ENCODE measurements around the gene UBE2V1. TPM values are rescaled to one million over a fixed set of nuclear protein-coding genes. Genes with fewer than 3 reads are reported as not detected.

UBE2V1 gene
- polyA plus RNA-seq, 1 of the 3 experiments (the other 2 are of a cell fraction) = 99.7 TPM

DNA sequence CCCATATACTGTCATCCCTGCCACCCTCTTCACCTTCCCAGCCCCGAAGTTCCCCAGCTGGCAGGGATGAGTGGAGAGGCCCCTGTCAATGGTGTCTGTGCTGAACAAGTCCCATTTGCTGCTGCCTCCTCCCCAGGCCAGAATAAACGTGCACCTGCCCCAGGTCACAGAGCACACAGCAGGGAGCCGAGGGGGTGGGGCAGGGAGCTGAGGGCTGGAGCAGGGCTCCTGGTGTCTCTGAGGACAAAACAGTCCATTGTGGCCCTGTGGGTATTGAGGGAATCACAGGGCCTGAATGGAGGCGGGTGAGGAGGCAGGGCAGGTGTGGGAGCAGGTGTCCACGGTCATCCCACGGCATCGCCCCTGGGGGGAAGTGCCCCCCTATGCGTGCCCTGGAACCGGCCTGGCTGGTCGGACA, 74.4 kb downstream of the UBE2V1 start (continued):
- TF ChIP-seq YY1 (IDR thresholded peaks at IDR 0.05; ENCODE audit: low read depth) = no peak

DNA sequence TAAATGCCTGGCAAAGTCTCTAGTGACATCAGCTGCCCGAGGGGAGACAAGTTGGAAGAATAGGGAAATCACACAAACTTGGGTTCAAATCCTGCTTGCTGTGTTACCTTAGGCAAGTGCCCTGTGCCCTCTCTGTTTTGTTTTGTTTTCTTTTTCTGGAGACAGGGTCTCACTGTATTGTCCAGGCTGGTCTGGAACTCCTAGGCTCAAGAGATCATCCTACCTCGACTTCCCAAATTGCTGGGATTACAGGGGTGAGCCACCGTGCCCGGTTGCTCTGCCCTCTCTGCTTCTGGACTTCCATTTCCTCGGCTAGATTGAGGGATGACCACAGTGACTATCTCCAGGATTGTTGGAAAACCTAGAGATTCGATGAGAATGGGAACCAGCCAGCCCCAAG, 74.8 kb downstream of the UBE2V1 start:
- TF ChIP-seq RXRA (IDR thresholded peaks at IDR 0.05; ENCODE audit: borderline replicate concordance, low read depth) = no peak
- H4K20me1 ChIP-seq (ENCODE audit: insufficient read depth) = no peaks in the 10 kb centered on the region
- H3K36me3 ChIP-seq (replicated peaks in 1 of 2; ENCODE audit: control insufficient read depth in 1 of 2, insufficient read depth in 2 of 2, low read length in 1 of 2) = no peaks in the 10 kb centered on the region
- peaks cover 20% of the 10 kb centered on the region for H3F3A ChIP-seq (replicated peaks; ENCODE audit: insufficient read depth)
- no peaks in the 10 kb centered on the region for H3K9me2 ChIP-seq
- H3K27ac ChIP-seq (ENCODE audit: low read depth in 2 of 2, low read length in 1 of 2) = no peak overlapping the region
- no peak overlapping the region for H2AFZ ChIP-seq (ENCODE audit: low read depth)
- no peaks in the 10 kb centered on the region for H3K9me3 ChIP-seq
- no peak overlapping the region for H3K9ac ChIP-seq
- no peaks in the 10 kb centered on the region for H3K79me2 ChIP-seq (ENCODE audit: insufficient read depth)
- ChIA-PET CTCF (interaction anchor here (1.5 to 5.1 kb wide), 3 partner anchors 22 to 57 kb away, joined by 3 to 42 read pairs (median 26); partner anchors contain the start of gene SNAI1), POLR2A (no interaction called here)
- no peak for DNase-seq
- H3K27me3 ChIP-seq (ENCODE audit: insufficient read depth) = no peaks in the 10 kb centered on the region
- peaks cover 20 to 21% of the 10 kb centered on the region in 2 experiments; a peak in 3 of 4 replicates for H3K4me1 ChIP-seq (ENCODE audit: control insufficient read depth in 1 of 2, insufficient read depth in 2 of 2, low read depth in 1 of 2, low read length in 1 of 2)
- 90% methylated on average over 6 of the region's 6 CpGs for WGBS (ENCODE audit: low lambda C conversion rate)
- H3K4me3 ChIP-seq (ENCODE audit: low read depth in 2 of 2, low read length in 1 of 2) = no peak overlapping the region
- no peak overlapping the region for H3K4me2 ChIP-seq

DNA sequence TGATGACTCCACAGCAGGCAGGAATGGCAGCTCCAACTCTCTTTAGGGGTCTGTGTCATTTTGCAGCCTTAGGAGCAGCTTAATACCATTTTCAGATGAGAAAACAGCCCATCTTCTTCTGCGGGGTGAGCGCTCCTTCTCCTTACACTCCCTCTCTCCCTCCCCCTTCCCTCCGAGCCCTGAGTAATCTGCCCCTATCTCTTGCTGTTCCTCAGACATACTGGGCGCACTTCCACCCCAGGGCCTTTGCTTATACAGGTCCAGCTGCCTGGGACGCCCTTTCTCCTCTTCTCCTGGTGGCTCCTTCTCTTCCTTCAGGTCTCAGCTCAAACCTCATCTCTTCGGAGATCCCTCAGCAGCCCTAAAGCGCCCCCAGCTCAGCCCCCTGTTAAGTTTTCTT, 75.4 kb downstream of the UBE2V1 start:
- POLR2A ChIA-PET = no interaction called here
- Histone ChIP-seq H3K4me3 (ENCODE audit: low read depth in 2 of 2, low read length in 1 of 2) (no peak overlapping the region), H4K20me1 (ENCODE audit: insufficient read depth) (no peaks in the 10 kb centered on the region)

DNA sequence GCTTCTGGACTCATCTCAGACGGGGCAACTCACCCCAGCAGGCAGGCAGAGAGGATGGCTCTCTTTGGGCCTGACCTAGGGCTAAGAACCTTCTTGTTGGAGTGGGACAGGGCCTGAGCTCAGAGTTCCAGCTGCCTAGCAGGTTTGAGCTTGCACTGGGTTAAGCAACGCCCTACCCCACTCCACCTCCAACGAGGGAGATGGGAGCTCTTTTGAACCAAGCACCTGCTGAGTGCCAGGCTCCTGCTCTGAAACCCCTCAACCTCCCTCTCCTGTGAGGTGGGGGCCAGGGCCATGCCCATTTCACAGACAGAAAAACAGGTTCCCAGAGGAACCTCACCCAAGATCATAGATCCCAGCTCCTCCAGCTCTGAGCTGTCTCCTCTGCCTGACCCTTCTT, 75.8 kb downstream of the UBE2V1 start:
- H3K27ac ChIP-seq (ENCODE audit: low read depth in 2 of 2, low read length in 1 of 2) = no peak overlapping the region
- peaks cover 20 to 21% of the 10 kb centered on the region in 2 experiments; a peak in 3 of 4 replicates for H3K4me1 ChIP-seq (ENCODE audit: control insufficient read depth in 1 of 2, insufficient read depth in 2 of 2, low read depth in 1 of 2, low read length in 1 of 2)
- whole genome bisulfite sequencing (ENCODE audit: low lambda C conversion rate) = 100% methylated on average over 3 of the region's 3 CpGs
- H4K20me1 ChIP-seq (ENCODE audit: insufficient read depth) = no peaks in the 10 kb centered on the region
- no peaks in the 10 kb centered on the region for H3K79me2 ChIP-seq (ENCODE audit: insufficient read depth)
- no peak for DNase-seq
- no peak overlapping the region for H3K4me3 ChIP-seq (ENCODE audit: low read depth in 2 of 2, low read length in 1 of 2)
- POLR2A ChIA-PET = interaction anchor here (0.9 kb wide), 1 partner anchor 53 kb away, joined by 3 read pairs; no protein-coding TSS in a partner anchor
- peaks cover 24% of the 10 kb centered on the region for H3F3A ChIP-seq (replicated peaks; ENCODE audit: insufficient read depth)
- H3K9ac ChIP-seq = no peak overlapping the region
- no peak overlapping the region for H3K4me2 ChIP-seq
- TF ChIP-seq, protein P1, sequence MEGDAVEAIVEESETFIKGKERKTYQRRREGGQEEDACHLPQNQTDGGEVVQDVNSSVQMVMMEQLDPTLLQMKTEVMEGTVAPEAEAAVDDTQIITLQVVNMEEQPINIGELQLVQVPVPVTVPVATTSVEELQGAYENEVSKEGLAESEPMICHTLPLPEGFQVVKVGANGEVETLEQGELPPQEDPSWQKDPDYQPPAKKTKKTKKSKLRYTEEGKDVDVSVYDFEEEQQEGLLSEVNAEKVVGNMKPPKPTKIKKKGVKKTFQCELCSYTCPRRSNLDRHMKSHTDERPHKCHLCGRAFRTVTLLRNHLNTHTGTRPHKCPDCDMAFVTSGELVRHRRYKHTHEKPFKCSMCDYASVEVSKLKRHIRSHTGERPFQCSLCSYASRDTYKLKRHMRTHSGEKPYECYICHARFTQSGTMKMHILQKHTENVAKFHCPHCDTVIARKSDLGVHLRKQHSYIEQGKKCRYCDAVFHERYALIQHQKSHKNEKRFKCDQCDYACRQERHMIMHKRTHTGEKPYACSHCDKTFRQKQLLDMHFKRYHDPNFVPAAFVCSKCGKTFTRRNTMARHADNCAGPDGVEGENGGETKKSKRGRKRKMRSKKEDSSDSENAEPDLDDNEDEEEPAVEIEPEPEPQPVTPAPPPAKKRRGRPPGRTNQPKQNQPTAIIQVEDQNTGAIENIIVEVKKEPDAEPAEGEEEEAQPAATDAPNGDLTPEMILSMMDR (IDR thresholded peaks at IDR 0.05) = no peak
- TF ChIP-seq, protein P2, sequence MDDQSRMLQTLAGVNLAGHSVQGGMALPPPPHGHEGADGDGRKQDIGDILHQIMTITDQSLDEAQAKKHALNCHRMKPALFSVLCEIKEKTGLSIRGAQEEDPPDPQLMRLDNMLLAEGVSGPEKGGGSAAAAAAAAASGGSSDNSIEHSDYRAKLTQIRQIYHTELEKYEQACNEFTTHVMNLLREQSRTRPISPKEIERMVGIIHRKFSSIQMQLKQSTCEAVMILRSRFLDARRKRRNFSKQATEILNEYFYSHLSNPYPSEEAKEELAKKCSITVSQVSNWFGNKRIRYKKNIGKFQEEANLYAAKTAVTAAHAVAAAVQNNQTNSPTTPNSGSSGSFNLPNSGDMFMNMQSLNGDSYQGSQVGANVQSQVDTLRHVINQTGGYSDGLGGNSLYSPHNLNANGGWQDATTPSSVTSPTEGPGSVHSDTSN (IDR thresholded peaks at IDR 0.05) = no peak
- TF ChIP-seq YY1 (IDR thresholded peaks at IDR 0.05; ENCODE audit: low read depth) (no peak), RAD21 (IDR thresholded peaks at IDR 0.05; ENCODE audit: low read length) (no peak), TCF12 (IDR thresholded peaks at IDR 0.05) (no peak), EZH2phosphoT487 (IDR thresholded peaks at IDR 0.05; ENCODE audit: borderline replicate concordance, low read depth) (no peak), FOSL2 (IDR thresholded peaks at IDR 0.05; ENCODE audit: borderline replicate concordance, low read depth) (no peak), TEAD4 (IDR thresholded peaks at IDR 0.05; ENCODE audit: borderline replicate concordance, insufficient read depth) (no peak)
- TF ChIP-seq, protein P3, sequence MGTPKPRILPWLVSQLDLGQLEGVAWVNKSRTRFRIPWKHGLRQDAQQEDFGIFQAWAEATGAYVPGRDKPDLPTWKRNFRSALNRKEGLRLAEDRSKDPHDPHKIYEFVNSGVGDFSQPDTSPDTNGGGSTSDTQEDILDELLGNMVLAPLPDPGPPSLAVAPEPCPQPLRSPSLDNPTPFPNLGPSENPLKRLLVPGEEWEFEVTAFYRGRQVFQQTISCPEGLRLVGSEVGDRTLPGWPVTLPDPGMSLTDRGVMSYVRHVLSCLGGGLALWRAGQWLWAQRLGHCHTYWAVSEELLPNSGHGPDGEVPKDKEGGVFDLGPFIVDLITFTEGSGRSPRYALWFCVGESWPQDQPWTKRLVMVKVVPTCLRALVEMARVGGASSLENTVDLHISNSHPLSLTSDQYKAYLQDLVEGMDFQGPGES (IDR thresholded peaks at IDR 0.05; ENCODE audit: low read depth, low read length) = no peak
- TF ChIP-seq, protein P4, sequence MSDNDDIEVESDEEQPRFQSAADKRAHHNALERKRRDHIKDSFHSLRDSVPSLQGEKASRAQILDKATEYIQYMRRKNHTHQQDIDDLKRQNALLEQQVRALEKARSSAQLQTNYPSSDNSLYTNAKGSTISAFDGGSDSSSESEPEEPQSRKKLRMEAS (IDR thresholded peaks at IDR 0.05; ENCODE audit: low read depth) = no peak
- no peaks in the 10 kb centered on the region for H3K9me3 ChIP-seq
- no peaks in the 10 kb centered on the region for H3K36me3 ChIP-seq (replicated peaks in 1 of 2; ENCODE audit: control insufficient read depth in 1 of 2, insufficient read depth in 2 of 2, low read length in 1 of 2)
- no peaks in the 10 kb centered on the region for H3K27me3 ChIP-seq (ENCODE audit: insufficient read depth)
- no peak overlapping the region for H2AFZ ChIP-seq (ENCODE audit: low read depth)
- H3K9me2 ChIP-seq = no peaks in the 10 kb centered on the region
- CTCF ChIA-PET = interaction anchor here (1.4 to 5.1 kb wide), 4 partner anchors 21 to 56 kb away, joined by 3 to 42 read pairs (median 14); partner anchors contain the start of gene SNAI1

More for the DNA sequence above, 75.4 kb downstream of the UBE2V1 start:
- H3K9me2 ChIP-seq = no peaks in the 10 kb centered on the region
- no peak overlapping the region for H3K9ac ChIP-seq
- H3K27ac ChIP-seq (ENCODE audit: low read depth in 2 of 2, low read length in 1 of 2) = no peak overlapping the region
- H3K27me3 ChIP-seq (ENCODE audit: insufficient read depth) = no peaks in the 10 kb centered on the region
- TF ChIP-seq SIN3A (IDR thresholded peaks at IDR 0.05; ENCODE audit: borderline replicate concordance, low read depth, low read length) (no peak), RXRA (IDR thresholded peaks at IDR 0.05; ENCODE audit: borderline replicate concordance, low read depth) (no peak), FOSL2 (IDR thresholded peaks at IDR 0.05; ENCODE audit: borderline replicate concordance, low read depth) (no peak)
- TF ChIP-seq, protein P4 (IDR thresholded peaks at IDR 0.05; ENCODE audit: low read depth) = no peak
- no peaks in the 10 kb centered on the region for H3K79me2 ChIP-seq (ENCODE audit: insufficient read depth)
- H3K4me1 ChIP-seq (ENCODE audit: control insufficient read depth in 1 of 2, insufficient read depth in 2 of 2, low read depth in 1 of 2, low read length in 1 of 2) = peaks cover 20 to 21% of the 10 kb centered on the region in 2 experiments; a peak in 3 of 4 replicates
- no peak for DNase-seq
- no peaks in the 10 kb centered on the region for H3K36me3 ChIP-seq (replicated peaks in 1 of 2; ENCODE audit: control insufficient read depth in 1 of 2, insufficient read depth in 2 of 2, low read length in 1 of 2)
- H3F3A ChIP-seq (replicated peaks; ENCODE audit: insufficient read depth) = peaks cover 24% of the 10 kb centered on the region
- H3K9me3 ChIP-seq = no peaks in the 10 kb centered on the region
- CTCF ChIA-PET = interaction anchor here (1.4 to 5.1 kb wide), 4 partner anchors 21 to 57 kb away, joined by 3 to 42 read pairs (median 14); partner anchors contain the start of gene SNAI1
- H3K4me2 ChIP-seq = no peak overlapping the region
- WGBS (ENCODE audit: low lambda C conversion rate) = 92% methylated on average over 7 of the region's 7 CpGs
- no peak overlapping the region for H2AFZ ChIP-seq (ENCODE audit: low read depth)

All from SK-N-SH (cell line).